Activated CD4-positive, alpha-beta T cell treated with anti-CD3 and anti-CD28 coated beads, Interleukin-2, amount 50 U/mL, for 16 hours (primary cell): ENCODE data around the gene ENDOV.
A peak's percentile ranks its signal among the peaks of the same experiment; 100 is the strongest.

ENCODE experiments used
- DNase-seq: peaks from one replicate; pipeline ENCODE4 v3.0.0-alpha.2; 2020

Gene ENDOV

DNA sequence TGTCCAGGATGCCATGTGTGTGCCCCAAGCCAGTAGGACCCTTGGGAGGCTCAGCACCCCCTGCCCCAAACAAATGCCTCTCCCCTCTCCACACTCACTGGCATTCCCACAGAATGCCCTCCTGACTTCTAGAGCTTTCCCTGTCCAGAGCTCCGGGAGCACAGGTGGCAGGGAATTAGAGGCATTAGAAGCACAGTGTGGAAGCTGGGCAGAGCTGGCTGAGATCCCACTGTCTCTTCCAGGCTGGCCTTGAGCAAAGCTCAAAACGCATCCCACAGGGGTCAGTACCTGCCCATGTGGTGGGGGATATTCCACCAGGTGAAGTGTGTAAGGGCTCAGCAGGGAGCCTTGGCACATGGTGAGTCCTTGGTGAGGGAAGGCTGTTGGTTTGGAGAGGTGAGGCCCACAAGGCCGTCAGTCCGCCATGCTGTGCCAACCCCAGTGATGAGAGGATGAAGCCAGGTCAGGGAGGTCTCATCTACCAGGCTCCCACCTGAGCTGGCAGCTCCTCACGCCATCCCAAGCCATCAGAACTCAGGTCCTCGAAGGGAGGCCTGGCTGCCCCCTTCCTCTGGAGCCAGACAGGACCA, 18.1 kb downstream of the ENDOV start:
- DNase-seq: no peak

DNA sequence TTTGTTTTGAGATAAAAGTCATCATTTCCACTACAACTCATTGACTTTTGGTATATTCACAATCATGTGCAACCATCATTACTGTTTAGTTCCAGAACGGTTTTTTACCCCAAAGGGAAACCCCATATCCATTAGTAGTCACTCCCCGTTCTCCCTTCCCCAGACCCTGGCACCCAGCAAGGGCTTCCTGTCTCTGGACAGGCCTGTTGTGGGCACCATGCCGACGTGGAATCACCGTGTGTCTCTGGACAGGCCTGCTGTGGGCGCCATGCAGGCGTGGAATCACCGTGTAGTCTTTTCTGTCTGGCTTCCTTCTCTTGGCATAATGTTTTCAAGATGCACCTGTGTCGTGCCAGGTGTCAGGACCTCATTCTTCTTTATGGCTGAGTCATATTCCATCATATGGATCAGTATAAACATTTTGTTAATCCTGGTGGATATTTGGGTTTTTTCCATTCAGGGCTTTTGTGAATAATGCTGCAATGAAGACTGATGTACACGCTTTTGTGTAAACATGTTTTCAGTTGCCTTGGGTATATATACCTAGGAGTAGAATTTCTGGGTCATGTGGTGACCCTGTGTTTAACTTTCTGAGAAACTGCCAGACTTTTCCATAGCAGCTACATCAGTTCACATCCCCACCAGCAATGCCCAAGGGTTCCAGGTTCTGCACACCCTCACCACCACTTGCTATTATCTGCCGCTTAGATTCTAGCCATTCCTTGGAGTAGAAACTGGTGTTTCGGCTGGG, 19.1 kb downstream of the ENDOV start:
- DNase-seq: no peak

DNA sequence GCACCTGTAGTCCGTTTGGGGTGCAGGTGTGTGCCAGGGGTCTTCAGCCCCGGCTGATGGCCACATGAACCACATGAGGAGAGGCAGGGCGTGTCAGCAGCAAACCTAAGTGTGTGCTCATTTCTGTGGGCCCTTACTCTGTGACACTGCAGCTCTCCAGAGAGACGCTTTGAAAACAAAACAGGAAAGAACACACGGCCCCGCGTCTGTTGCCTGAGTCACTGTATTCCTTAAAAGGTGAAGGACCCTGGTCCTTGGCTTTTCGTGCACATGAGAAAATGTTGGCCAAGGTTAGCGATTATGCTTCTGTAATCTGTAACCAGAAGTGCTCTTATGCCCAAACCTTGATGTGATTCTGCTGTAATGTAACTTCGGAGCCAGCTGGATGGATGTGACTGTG, 22.6 kb downstream of the ENDOV start:
- no peak for DNase-seq

DNA sequence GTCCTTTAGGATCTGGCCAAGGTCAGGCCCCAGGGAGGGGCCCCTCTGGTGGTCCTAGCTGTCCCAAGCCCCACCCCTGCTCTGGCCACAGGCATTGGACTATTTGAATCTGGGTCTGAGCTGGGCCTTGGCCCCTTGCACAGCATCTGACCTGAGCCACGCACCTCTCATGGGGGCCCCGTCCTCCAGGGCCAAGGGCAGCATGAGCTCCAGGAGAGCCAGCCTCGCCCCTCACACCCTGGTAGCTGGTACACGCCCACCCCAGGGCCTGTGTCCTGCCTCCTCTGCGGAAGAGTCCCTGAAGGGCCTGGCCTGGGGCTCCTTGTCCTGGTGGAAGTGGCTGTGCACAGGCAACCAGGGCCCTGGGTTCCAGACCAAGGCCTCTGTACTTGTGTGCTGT, 23.8 kb downstream of the ENDOV start:
- DNase-seq: no peak

- no peak for DNase-seq
These were observed 24.5 kb downstream of the ENDOV start for GRCh38 chr17:80439499-80439898.

GRCh38 chr17:80441133-80441578, 26.2 kb downstream of the ENDOV start:
- peak; percentile 21 for DNase-seq

DNA sequence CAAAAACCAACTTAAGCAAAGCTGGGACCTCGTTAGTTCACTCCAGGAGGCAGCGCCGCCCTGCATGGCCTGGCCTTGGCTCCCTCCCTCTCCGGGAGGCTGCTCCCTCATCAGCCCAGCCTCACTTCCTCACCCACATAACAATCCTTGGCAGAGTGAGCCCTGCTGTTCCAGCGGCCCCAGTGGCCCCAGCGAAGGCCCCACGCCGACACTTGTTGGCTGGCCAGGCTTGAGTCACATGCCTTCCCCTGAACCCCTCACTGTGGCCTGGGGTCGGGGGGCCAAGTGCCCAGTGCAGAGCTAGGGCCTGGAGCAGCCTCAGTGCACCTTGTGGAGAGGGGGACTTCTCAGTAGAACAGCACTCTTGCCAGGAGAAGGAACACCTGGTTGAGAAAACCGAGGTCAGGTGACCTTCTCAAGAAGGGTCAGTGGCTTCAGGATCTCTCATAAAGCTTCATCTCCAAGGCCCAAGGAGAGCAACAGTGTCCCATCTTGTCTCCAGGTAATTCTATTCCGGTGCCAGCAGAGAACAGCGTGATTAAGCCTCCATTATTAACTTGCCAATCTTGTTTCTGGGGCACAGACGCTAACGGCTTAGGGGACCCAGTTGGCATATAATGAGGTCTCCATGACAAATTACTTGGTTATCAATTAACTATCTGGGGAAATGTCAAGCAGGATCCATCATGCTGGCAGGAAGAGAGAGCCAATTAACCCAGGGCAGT, 26.8 kb downstream of the ENDOV start:
- DNase-seq: no peak

DNA sequence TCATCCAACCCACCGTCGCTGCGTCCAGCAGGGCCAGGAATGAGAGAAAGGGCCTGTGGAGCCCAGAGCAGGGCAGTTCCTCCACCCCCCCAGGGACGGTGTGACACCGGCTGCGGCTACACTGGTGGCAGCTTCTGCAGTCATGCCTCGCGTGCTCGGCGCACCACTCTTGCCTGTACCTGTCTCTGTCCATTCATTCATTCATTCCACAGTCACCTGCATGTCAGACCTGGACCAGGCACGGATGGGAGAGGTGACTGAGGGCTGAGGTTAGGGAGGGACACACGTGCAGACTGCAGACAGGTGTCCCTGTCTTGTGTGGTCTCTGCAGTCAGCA, 27.3 kb downstream of the ENDOV start:
- DNase-seq: no peak

- no peak for DNase-seq
These were observed 27.8 kb downstream of the ENDOV start for GRCh38 chr17:80442764-80443163.

DNA sequence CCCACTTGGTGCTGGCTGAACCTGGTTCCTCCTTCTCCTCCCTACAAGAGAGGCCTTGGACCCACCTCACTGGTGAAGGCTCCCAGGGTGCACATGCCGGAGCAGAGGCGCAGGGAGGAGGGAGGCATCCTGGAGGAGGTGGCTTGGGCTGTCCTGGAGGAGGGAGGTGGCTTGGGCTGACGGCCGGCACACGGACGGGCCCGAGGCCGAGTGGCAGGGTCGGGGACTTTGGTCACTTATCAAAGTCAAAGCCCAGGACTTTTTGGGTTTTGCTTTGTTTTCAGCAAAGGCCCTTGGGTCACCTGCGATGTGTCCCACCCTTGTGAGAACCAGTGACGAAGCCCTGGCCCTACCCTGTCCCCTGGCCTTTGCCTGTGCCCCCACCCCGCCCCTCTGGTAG, 28.5 kb downstream of the ENDOV start:
- DNase-seq: no peak

DNA sequence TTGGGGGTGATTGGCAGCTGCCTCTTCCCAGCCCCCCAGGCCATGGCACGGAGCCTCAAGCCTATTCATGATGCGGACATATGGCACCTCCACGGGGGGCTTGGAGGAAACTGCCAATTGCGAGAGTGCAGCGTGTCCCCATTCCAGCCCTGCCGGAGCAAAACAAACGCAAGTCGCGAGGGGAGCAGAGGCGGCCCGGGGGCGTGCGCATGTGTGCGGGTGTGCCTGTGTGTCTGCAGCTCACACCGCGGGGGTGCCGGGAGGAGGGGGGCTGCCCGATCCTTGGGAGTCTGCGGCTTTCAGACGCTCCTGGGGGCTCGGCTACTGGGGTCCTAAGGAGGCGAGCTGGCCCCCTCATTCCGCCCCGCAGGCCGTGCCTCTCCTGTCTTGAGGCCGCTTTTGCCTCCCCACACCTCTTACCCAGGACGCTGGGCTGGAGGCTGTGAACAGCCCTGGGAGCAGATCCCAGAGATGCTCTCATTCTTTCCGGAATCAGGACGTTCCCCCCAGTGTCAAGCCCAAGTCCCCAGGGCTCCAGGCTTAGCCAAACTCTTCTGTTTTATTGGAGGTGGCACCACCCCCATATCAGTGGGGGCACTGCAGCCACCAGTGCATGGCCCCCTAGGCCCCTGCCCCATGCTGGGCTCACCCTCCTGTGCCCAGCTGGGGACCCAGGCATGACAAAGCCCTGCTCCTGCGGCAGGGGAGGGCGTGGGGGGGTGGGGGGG, 29.1 kb downstream of the ENDOV start:
- no peak for DNase-seq

- no peak for DNase-seq
These were observed 29.6 kb downstream of the ENDOV start for GRCh38 chr17:80444644-80444979.

GRCh38 chr17:80445007-80445725, 30.2 kb downstream of the ENDOV start:
- no peak for DNase-seq

DNA sequence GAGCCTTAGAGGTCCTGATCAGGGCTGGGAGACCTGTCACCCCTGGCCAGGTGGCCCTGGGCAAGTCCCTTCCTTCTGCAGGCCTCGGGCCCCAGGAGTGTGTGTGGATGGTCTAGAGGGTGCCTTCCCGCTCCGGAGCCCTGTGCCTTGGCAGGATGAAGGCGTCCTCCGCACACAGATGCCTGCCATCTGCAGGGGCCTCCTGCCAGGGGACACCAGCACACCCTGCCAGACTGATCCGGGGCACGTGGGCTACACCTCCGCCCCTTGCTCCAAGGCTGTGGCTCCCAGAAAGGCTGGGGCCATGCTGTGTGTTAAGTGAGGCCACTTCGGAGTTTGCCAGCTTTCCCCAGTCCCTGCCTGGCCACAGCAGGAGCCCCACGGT, 30.8 kb downstream of the ENDOV start:
- no peak for DNase-seq

GRCh38 chr17:80446645-80447405, 31.9 kb downstream of the ENDOV start:
- no peak for DNase-seq

GRCh38 chr17:80447790-80448189, 32.8 kb downstream of the ENDOV start:
- no peak for DNase-seq

- DNase-seq: no peak
These were observed 34.4 kb downstream of the ENDOV start for GRCh38 chr17:80449194-80449929.

DNA sequence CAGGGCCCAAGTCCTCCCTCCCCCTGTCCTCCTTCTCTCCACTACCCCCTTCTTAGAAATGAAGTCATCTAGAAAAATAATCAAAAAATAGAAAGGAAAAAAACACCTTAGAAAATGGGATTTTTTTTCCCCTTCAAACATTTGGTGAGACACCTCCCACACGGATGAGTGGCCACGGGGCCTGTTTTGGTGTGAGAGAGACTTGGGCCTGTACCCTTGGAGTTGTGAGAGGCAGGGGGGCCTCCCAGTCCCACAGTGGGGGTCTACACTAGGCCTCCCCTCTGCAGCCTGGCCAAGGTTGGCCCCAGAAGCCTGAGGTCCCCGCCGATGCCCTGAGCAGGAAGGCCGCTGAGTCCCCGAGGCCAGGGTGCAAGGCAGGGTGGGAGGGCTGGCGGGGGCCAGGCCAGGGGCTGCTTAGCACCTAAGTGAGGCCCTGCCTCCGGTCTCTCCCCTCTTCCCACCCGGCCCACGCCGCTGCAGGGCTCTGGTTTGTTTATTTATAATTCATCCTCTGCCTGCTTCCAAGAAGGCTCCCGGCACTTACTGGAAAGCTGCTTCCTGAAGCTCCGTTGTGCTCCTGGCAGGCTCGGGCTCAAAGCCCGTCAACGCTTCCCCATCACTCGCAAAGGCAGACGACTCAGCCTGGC, 35.1 kb downstream of the ENDOV start:
- DNase-seq: no peak

- no peak for DNase-seq
These were observed 36.3 kb downstream of the ENDOV start for GRCh38 chr17:80451104-80451775.

DNA sequence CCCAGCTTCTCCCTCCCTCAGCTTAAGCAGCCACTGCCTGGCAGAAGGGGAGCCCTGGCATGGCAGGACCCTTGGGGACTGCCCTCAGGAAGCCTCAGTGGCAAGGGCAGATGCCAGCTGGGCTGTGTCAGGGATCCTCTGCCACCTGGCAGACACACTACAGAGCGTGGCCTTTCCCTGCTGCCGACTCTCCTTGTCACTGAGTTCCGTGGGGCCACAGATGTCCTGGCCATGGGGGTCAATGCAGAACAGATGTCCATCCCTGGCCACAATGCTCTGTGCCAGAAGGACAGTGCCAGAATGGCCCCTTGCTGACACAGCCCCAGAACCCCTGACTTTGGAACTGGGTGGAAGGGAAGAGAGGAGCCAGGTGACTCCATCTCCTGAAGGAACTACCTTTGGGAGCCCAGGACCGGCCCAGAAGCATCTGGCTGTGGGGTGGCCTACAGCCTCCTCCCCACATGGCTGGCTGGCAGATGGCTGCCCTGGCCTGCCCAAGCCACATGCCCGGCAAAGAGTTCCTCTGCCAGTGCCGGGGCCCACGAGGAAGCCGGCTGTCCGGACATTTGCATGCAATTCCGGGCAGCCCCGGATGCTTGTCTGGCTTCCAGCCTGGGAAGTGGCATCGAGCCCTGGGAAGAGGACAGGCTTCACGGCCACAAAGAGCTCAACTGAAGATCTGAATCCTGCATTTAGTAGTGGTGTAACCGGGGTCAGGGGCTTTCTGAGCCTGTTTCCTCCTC, 37.4 kb downstream of the ENDOV start:
- no peak for DNase-seq
